ENCODE data around the gene WDR91.
"Not testable (repeated sequence)": the region's sequence is repeated elsewhere in the genome, so short reads cannot be mapped to it uniquely, and the experiment has no call there.

WDR91 gene

GRCh38 chr7:135211179-135211945, at the start of gene WDR91:
TSS of gene WDR91 (minus strand) at chr7:135211526. CDS start at chr7:135211502, 24 bp downstream.
- DNase-seq: peak; percentile 97

GRCh38 chr7:135260470-135260869, 49.1 kb upstream of the WDR91 start:
- DNase-seq: no peak

- DNase-seq: no peak
These were observed 48.4 kb upstream of the WDR91 start for GRCh38 chr7:135259702-135260101.

- no peak for DNase-seq
These were observed 47.3 kb upstream of the WDR91 start for GRCh38 chr7:135258585-135258984.

GRCh38 chr7:135257790-135258189, 46.5 kb upstream of the WDR91 start:
- DNase-seq: no peak

- DNase-seq: no peak
These were observed 42.8 kb upstream of the WDR91 start for GRCh38 chr7:135253851-135254771.

- DNase-seq: no peak
These were observed 40.4 kb upstream of the WDR91 start for GRCh38 chr7:135251496-135252391.

- DNase-seq: no peak
These were observed 37.2 kb upstream of the WDR91 start for GRCh38 chr7:135248546-135248945.

GRCh38 chr7:135247746-135248471, 36.6 kb upstream of the WDR91 start:
- no peak for DNase-seq

- no peak for DNase-seq
These were observed 35.0 kb upstream of the WDR91 start for GRCh38 chr7:135246191-135246825.

- no peak for DNase-seq
These were observed 34.2 kb upstream of the WDR91 start for GRCh38 chr7:135245226-135246190.

- DNase-seq: no peak
These were observed 30.9 kb upstream of the WDR91 start for GRCh38 chr7:135242096-135242684.

GRCh38 chr7:135240441-135240840, 29.1 kb upstream of the WDR91 start:
- DNase-seq: no peak

- DNase-seq: no peak
These were observed 27.9 kb upstream of the WDR91 start for GRCh38 chr7:135239263-135239662.

GRCh38 chr7:135238112-135238744, 26.9 kb upstream of the WDR91 start:
- no peak for DNase-seq

- DNase-seq: no peak
These were observed 25.4 kb upstream of the WDR91 start for GRCh38 chr7:135236727-135237126.

- DNase-seq: no peak
These were observed 24.5 kb upstream of the WDR91 start for GRCh38 chr7:135235841-135236240.

- DNase-seq: no peak
These were observed 23.4 kb upstream of the WDR91 start for GRCh38 chr7:135234727-135235126.

- not testable (repeated sequence) for DNase-seq
These were observed 22.8 kb upstream of the WDR91 start for GRCh38 chr7:135234095-135234494.
